CD4-positive, alpha-beta T cell treated with Interleukin-21 for 1 hour (primary cell): Measurements from ENCODE around the gene AK9.

ENCODE experiments used
- DNase-seq: peaks from one replicate; pipeline ENCODE4 v3.0.0-alpha.2; 2020

The AK9 gene

DNA sequence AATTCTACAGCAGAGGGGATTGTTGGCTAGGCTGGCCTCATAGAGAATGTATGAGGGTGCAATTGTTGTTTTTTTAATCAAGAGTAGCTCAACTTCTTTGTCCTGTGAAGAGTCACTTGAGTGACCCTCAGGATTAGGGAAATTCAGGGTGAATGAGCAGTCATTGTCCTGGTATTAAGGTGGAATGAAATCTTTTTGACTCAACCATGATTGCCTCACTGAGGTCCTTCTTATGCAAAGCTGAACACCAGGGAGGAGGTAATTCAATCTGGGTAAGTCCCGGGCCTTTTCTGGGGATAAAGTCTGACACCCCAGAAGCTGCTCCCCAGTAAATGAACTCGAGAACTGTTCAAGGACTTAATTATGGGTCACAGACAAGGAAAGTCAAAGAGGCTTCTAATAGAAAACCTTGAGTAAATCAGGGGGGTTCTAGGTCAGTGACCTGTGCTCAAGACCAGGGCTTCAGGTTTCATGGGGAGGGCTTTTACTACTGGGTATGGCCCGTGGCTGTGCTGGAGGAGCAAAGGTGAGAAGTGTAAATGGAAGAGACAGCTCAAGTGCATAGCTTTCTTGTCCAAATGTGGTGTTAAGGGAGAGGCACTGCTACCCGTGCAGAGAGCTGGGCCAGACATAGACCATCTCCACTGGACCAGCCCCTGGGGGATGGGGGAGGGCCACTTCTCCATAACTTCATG, 182.7 kb downstream of the AK9 start:
- DNase-seq, result no peak

GRCh38 chr6:109507490-109508072, 183.4 kb downstream of the AK9 start:
- DNase-seq, result no peak

DNA sequence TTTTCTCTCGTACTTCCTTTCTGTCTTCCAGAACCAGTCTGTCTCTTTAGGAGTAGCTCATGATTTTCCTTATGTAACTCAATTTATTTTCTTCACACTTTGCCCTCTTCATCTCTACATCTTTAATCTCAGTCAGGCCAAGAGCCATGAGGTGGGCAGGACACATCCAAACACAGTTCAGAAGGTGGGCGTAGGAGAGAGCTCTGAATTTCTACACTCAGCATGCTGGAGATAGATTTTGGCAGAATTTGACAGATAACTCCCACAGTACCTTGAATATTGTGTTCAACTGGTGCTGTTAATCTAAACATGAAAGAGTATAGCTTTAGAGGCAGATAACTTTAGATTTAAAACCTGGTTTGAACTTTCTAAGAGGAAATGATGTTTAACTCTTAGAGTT, 184.2 kb downstream of the AK9 start:
- DNase-seq, result no peak

DNA sequence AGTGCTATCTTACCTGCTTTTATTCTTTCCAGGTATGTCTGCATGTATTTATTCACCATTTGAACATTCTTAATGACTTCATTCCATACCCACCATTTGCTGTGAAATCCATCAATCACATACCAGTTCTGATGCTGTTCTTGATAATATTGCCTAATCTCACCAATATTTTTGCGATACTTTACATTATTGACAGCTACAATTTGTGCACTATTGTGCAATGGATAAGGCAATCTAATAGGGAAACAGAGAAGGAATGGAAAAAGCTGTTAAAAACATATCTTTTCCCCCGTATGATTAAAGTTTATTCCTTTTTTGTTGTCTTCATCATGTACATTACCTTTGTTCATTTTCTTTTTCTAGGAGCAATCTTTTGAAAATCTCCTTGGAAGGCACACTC, 184.7 kb downstream of the AK9 start:
- no peak for DNase-seq

DNA sequence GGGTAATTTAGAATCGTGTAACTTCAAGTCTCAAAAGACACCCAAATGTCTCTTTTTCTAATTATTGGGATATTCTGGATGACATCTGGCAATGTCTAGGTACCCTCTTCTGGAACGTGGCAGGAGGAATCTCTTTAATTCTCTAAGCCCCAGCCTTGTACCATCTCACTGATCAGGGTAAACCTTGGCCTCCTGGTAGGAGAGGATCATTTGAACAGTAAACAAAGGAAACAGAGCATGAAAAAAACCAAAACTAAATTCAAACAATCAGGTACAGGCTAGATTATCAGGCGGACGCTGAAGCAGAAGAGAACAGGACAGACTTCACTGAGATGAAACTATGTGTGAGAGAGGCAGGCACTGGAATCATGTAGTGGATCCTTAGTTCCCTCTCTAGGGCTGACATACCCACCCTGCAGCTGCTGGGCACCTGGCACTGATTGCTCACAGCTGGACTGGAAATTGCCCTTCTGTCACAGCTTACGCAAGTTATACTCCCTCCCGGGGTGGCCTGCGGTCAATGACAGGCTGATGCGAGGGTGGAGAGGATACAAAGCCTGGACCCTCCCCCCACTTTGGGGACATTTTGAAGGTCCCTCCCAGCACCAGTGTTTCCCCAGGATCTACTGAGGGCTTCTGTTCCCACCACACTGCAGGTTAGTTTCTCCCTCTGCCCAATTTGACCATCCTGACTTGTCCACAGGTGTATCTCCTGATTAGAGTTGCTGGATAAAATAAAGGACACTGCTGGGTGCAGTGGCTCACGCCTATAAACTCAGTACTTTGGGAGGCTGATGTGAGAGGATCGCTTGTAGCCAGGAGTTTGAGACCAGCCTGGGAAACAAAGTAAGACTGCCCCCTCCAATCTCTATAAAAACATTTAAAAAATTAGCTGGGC, 187.4 kb downstream of the AK9 start:
- DNase-seq, result no peak

- no peak for DNase-seq
These were observed 192.1 kb downstream of the AK9 start for GRCh38 chr6:109498936-109499335.

- DNase-seq, result no peak
These were observed 192.9 kb downstream of the AK9 start for GRCh38 chr6:109498052-109498451.

DNA sequence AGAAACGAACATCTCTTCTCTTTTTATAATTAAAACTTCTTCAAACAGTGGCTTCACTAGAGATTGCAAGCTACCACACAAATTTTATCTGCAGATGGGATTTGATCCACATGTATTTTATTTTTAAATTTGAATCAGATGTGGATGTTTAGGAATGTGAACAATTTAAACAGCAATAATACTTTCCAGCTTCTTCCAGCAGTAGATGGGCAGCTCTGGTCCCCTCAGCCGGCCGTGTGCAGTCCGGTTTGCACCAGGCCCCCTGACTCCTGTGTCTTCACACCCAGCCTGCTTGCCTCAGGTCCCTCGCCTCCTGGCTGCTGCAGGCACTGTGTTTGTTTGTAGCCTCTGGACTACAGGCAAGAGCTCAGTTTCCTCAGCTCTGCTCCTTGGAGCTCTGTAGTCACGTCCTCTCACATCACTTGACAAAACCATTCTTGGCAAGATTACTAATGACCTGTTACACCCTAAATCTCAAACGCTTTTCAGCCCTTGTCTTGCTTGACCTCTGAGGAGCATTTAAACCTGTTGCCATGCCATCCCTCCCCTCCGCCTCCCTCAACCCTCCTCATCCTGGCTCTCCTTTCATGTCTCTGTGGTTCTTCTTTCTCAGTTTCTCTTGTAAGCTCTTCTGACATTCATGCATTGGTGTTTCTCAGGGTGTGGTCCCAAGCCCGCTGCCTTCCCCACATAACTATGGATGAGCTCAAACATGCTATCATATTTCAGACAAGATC, 194.8 kb downstream of the AK9 start:
- DNase-seq, result no peak

DNA sequence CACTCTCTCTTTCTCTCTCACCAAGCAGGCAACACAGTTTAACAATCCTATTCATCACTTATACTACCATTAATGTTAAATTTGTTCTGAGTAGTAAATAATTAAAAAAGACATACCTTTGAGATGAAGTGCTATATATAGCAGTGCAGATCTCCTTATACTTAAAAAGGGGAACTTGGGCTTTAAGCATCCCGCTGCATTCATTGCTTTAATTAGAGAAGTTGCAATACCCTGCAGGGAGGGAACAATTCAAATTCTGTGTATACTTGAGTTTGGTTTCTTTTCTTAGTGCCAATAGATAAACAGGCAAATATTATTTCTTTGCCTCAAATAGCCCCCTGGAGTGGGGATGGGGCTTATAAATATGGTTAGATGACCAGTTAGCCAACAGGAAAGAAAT, 197.1 kb downstream of the AK9 start:
- DNase-seq, result no peak

- DNase-seq, result peak; percentile 40
These were observed 199.6 kb downstream of the AK9 start for GRCh38 chr6:109491207-109491938.

DNA sequence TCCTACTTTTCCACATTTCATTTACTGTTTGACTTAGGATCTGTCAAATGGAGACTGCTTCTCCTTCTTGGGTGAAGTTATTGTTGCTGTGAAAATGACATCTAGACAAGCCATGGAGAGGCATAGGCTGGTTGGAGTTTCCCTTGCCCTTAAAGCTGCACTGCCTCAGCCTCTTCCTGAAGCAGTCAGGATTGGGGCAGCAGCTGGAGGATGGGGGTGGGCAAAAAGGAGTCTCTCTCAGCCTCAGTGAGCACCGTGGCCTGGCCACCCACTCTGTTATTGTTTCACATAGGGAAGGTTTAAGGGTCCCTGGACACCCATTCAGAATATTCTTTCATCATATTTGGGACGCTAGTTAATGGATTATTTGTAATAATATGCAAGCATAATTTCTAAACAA, 200.3 kb downstream of the AK9 start:
- no peak for DNase-seq

DNA sequence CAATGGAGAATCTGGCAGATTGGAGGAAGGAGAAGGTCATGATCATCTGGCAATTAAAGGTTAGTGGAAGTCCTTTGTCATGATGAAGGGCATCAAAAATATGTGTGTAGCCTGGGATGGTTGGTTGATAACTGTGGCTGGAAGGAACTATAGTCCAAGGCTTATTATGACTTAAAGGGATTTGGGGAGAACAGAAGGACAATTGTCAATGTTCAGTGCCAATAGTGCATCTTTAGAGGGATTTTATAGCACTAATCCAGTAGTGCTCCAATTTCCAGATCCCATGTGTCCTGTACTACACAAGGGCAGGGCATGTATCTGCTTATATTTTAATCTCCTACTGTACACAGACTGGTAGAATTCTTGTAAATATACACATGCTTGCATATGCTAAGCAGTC, 203.0 kb downstream of the AK9 start:
- DNase-seq, result no peak

DNA sequence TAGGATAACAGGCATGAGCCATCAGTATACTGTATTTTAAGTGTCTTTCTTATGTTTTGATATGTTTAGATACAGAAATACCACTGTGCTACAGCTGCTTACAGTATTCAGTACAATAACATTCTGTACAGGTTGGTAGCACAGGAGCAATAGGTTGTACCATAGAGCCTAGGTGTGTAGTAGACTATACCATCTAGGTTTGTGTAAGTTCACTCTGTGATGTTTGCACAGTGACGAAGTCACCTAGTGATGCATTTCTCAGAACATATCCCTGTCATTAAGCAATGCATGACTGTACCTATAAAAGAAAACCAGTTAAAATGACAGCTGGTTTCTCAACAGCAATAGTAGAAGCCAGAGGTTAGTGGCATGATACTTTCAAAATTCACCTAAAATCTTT, 204.9 kb downstream of the AK9 start:
- DNase-seq, result no peak

DNA sequence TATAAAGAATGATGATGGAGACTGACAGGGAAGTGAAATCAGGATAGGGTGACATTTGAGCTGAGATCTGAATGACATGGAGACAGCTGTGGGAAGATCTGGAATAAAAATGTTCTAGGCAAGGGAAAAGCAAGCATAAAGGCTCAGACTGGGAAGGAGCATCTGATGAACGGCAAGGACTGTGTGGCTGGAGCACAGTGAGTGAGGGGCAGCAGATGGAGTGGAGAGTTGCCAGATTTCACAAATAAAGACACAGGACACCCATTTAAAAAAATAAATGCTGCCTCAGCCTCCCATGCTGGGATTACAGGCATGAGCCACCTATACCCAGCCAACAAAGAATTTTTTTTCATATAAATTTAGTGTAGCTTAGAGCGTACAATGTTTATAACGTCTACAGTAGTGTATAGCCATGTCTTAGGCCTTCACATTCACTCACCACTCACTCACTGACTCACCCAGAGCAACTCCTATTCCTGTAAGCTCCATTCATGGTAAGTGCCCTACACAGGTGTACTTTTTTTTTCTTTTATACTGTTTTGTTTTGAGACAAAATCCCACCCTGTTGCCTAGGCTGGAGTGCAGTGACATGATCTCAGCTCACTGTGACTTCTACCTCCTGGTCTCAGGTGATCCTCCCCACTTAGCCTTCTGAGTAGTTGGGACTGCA, 205.6 kb downstream of the AK9 start:
- no peak for DNase-seq

- DNase-seq, result no peak
These were observed 206.9 kb downstream of the AK9 start for GRCh38 chr6:109484122-109484521.

DNA sequence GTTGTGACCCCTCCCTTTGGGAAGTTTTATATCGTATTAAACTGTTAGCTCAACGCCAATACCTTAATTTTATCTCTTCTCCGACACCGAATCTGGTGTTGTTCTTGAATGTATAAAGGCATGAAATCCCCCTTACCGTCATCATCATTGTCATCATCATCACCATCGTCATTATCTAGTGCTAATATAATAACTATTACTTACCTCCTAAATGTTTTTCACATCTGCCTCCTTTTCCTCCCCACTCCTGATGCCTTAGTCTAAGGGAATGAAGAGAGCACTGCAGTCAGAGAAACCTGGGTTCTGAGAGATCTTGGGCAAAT, 207.3 kb downstream of the AK9 start:
- DNase-seq, result no peak

- peak; percentile 92 for DNase-seq
These were observed 207.9 kb downstream of the AK9 start, which contains the start of gene ZBTB24 for GRCh38 chr6:109482905-109483734. ZBTB24 (minus strand) TSS chr6:109483219; CDS start chr6:109482026, 1,193 bp downstream.

DNA sequence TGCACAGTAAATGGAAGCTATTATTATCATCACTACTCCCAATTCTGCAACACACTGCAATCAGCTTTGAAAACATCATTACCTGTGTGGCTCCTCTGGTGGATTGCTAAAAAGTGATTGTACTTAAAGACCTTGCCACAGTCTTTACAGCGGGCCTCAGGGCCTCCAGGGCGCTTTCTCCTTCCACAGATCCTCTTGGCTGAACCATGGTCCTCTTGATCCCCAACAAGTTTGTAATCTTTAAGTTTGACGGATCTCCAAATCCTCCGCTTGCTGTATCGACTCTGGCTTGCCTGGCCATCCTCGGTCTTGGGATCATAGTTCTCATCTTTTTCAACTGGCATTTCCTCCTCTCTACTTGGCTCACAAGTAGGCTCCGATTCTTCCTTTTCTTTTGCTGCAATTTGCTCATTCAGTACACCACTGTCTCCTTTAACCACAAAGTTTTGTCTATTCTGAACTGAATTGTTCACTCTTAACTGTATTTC, 210.0 kb downstream of the AK9 start:
- DNase-seq, result no peak

- DNase-seq, result no peak
These were observed 212.0 kb downstream of the AK9 start for GRCh38 chr6:109478841-109479624.

- no peak for DNase-seq
These were observed 212.7 kb downstream of the AK9 start for GRCh38 chr6:109478222-109478805.
